Gastroesophageal sphincter (tissue), 3 donors: ENCODE results near the gene MTX1.

Experiments
- POLR2A ChIP-seq, 2 donors: fragments of 450-650 bp; IDR thresholded peaks; one replicate each; pipeline ENCODE4 v1.6.1; 2017; ENCODE audit warnings: antibody characterized with exemption in 2 of 2, mild to moderate bottlenecking in 2 of 2, moderate library complexity in 1 of 2
- TF ChIP-seq, protein P1 (sequence below), 4 experiments: fragments of 200-600 bp in 2 of 4; fragments of 450-650 bp in 2 of 4; sonication (generic) in 1 of 4; IDR thresholded peaks; one replicate each; pipeline ENCODE4 v1.5.1; 2017 to 2019; ENCODE audit warnings: antibody characterized with exemption in 4 of 4, mild to moderate bottlenecking in 2 of 4, moderate library complexity in 2 of 4

DNA sequence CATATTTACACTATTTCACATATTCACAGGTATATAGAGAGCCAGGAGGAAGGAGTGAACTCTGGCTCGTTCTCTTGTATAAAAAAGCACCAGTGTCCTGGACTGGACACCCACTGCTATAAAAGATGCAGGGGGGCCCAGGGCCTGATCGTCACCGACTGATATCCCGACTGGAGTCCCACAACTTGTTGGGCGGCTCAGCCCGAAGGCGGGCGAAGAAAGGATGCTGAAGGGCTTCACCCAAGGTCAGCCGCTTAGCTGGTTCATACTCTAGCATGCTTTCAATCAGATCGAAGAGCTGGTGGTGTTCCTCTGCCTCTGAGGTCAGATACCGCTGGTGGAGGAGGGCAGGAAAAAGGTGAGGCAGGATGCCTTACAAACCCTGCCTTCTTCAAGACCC, 54.6 kb downstream of the MTX1 start:
- TF ChIP-seq POLR2A (IDR thresholded peaks at IDR 0.05): no peak
- TF ChIP-seq, protein P1, sequence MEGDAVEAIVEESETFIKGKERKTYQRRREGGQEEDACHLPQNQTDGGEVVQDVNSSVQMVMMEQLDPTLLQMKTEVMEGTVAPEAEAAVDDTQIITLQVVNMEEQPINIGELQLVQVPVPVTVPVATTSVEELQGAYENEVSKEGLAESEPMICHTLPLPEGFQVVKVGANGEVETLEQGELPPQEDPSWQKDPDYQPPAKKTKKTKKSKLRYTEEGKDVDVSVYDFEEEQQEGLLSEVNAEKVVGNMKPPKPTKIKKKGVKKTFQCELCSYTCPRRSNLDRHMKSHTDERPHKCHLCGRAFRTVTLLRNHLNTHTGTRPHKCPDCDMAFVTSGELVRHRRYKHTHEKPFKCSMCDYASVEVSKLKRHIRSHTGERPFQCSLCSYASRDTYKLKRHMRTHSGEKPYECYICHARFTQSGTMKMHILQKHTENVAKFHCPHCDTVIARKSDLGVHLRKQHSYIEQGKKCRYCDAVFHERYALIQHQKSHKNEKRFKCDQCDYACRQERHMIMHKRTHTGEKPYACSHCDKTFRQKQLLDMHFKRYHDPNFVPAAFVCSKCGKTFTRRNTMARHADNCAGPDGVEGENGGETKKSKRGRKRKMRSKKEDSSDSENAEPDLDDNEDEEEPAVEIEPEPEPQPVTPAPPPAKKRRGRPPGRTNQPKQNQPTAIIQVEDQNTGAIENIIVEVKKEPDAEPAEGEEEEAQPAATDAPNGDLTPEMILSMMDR (IDR thresholded peaks at IDR 0.05): no peak
